Astrocyte of the cerebellum (primary cell): ENCODE data around the gene HOXD8.

ENCODE experiments used
- DNase-seq: peaks from one replicate; pipeline ENCODE4 v3.0.0-alpha.2; 2011; ENCODE audit warnings: low read depth
- H3K4me3 ChIP-seq: 2 replicates; pipeline ENCODE4 v1.5.1; 2011; ENCODE audit warnings: mild to moderate bottlenecking, low read depth, low read length, moderate library complexity
- CTCF ChIP-seq: IDR thresholded peaks from 2 replicates; pipeline ENCODE4 v1.5.1; 2012; ENCODE audit warnings: low read length, low read depth, moderate library complexity, mild to moderate bottlenecking; ENCODE audit errors: missing control alignments
- in situ Hi-C: cut with HindIII; loops from 2 replicates; pipeline ENCODE4 v1.10.0; 2017; ENCODE audit warnings: low sequenced_read_pairs

Gene HOXD8

DNA sequence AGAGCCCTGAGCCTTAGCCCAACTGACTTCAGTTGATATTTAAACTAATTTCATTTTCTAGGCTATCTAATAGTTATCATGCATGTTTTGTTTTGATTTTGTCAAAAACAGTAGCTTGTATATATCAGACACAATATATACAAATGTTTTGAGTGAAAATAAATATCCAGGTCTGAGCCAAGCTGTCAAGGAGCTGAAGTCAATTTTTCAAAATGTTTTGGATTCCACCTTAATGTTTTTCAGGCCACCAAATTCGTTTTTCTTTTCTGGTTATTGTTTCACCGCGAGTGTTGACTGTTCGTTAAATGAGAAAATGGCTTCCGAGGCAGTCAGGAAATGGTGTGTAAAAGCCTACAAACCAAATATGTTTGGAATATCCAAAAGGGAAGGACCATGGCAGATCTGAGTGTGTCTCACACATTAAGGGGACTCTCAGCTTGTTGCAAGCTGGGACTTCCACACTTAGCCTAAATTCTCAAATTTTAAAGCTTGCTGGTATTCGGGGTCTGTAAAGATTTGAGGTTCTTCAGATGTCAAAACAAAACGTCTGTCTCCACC, 27.1 kb upstream of the HOXD8 start:
- no peak overlapping the region for H3K4me3 ChIP-seq
- no peak for TF ChIP-seq CTCF
- DNase-seq, result no peak
- in situ Hi-C loops, result loop anchor here (25.0 kb wide), 1 partner anchor 1035 kb away; no protein-coding TSS in a partner anchor

DNA sequence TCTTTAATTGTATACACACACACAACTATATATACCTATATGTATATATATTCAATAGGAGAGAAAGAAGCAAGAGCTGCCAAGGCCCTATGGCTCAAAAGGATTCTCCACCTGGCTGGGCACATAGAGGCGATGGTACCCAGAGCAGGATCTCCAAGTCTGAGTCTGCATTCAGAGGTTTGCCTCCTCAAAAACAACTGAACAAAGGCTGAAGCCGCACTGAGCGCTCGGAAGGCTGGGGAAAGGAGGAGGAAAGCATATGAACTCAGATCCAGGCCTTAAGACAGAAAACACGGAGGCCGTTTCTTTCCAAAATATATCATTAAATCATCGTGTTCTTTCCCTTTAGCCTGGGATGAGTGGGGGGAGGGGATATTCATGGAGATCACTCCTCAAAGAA, 26.3 kb upstream of the HOXD8 start:
- no peak overlapping the region for H3K4me3 ChIP-seq
- no peak for TF ChIP-seq CTCF
- in situ Hi-C loops, result loop anchor here (25.0 kb wide), 1 partner anchor 1034 kb away; no protein-coding TSS in a partner anchor
- no peak for DNase-seq

GRCh38 chr2:176103742-176104315, 25.7 kb upstream of the HOXD8 start:
- DNase-seq, result no peak
- TF ChIP-seq CTCF, result no peak
- in situ Hi-C loops, result loop anchor here (25.0 kb wide), 1 partner anchor 1033 kb away; no protein-coding TSS in a partner anchor
- no peak overlapping the region for H3K4me3 ChIP-seq

GRCh38 chr2:176104316-176105077, 25.0 kb upstream of the HOXD8 start:
- TF ChIP-seq CTCF, result no peak
- DNase-seq, result no peak
- in situ Hi-C loops, result loop anchor here (25.0 kb wide), 1 partner anchor 1033 kb away; no protein-coding TSS in a partner anchor
- no peak overlapping the region for H3K4me3 ChIP-seq

GRCh38 chr2:176105078-176105729, 24.3 kb upstream of the HOXD8 start:
- TF ChIP-seq CTCF, result no peak
- in situ Hi-C loops, result loop anchor here (25.0 kb wide), 1 partner anchor 1032 kb away; no protein-coding TSS in a partner anchor
- H3K4me3 ChIP-seq, result no peak overlapping the region
- DNase-seq, result no peak
